Inferior parietal cortex (tissue), 1 donor: ENCODE data around the gene FOXP1.

Source experiments
- DNase-seq: peaks from one replicate; pipeline ENCODE4 v3.0.0-alpha.2; 2016; ENCODE audit errors: extremely low spot score

Gene FOXP1

GRCh38 chr3:71583566-71584393 is at the start of gene FOXP1:
Gene FOXP1, minus strand, starts transcription at chr3:71583728. Its CDS starts 385,347 bp downstream, at chr3:71198381.
- DNase-seq = peak; percentile 74

- DNase-seq = no peak
These were observed 46.2 kb upstream of the FOXP1 start for GRCh38 chr3:71629711-71630110.

- no peak for DNase-seq
These were observed 45.8 kb upstream of the FOXP1 start for GRCh38 chr3:71629289-71629688.

- DNase-seq = no peak
These were observed 45.0 kb upstream of the FOXP1 start for GRCh38 chr3:71628522-71628921.

GRCh38 chr3:71625676-71626075 is 42.1 kb upstream of the FOXP1 start:
- no peak for DNase-seq

GRCh38 chr3:71621825-71622537 is 38.5 kb upstream of the FOXP1 start:
- DNase-seq = no peak

GRCh38 chr3:71618538-71618937 is 35.0 kb upstream of the FOXP1 start:
- DNase-seq = no peak

- peak; percentile 49 for DNase-seq
These were observed 33.1 kb upstream of the FOXP1 start for GRCh38 chr3:71616571-71617021.

- no peak for DNase-seq
These were observed 31.3 kb upstream of the FOXP1 start for GRCh38 chr3:71614869-71615268.

GRCh38 chr3:71614426-71614825 is 30.9 kb upstream of the FOXP1 start:
- no peak for DNase-seq

GRCh38 chr3:71611099-71611498 is 27.6 kb upstream of the FOXP1 start:
- DNase-seq = no peak

- no peak for DNase-seq
These were observed 23.8 kb upstream of the FOXP1 start for GRCh38 chr3:71607364-71607763.

- no peak for DNase-seq
These were observed 23.1 kb upstream of the FOXP1 start for GRCh38 chr3:71606582-71606981.

- DNase-seq = no peak
These were observed 18.7 kb upstream of the FOXP1 start for GRCh38 chr3:71602256-71602655.

GRCh38 chr3:71601811-71602210 is 18.3 kb upstream of the FOXP1 start:
- DNase-seq = no peak

- DNase-seq = no peak
These were observed 17.2 kb upstream of the FOXP1 start for GRCh38 chr3:71600646-71601288.

GRCh38 chr3:71599416-71599815 is 15.9 kb upstream of the FOXP1 start:
- DNase-seq = no peak

GRCh38 chr3:71598292-71598691 is 14.8 kb upstream of the FOXP1 start:
- no peak for DNase-seq

- no peak for DNase-seq
These were observed 13.8 kb upstream of the FOXP1 start for GRCh38 chr3:71597286-71597685.

GRCh38 chr3:71593106-71593505 is 9.6 kb upstream of the FOXP1 start:
- no peak for DNase-seq

GRCh38 chr3:71591101-71591500 is 7.6 kb upstream of the FOXP1 start:
- DNase-seq = no peak

GRCh38 chr3:71589132-71589531 is 5.6 kb upstream of the FOXP1 start:
- DNase-seq = no peak

- DNase-seq = no peak
These were observed 4.4 kb upstream of the FOXP1 start for GRCh38 chr3:71587958-71588357.
